Activated CD8-positive, alpha-beta memory T cell treated with anti-CD3 and anti-CD28 coated beads for 36 hours (primary cell): ENCODE results near the gene PLCB3. TPM values are rescaled to one million over a fixed set of nuclear protein-coding genes. Genes with fewer than 3 reads are reported as not detected.

Source experiments
- CTCF ChIA-PET: fragments of 350-600 bp; sonication (Branson Sonifier 250); formaldehyde crosslinking; loops from one replicate; lab custom pipeline; 2021; ENCODE audit warnings: antibody characterized with exemption; lab: Charles Lee
- POLR2A ChIA-PET: fragments of 350-600 bp; sonication (Branson Sonifier 250); formaldehyde crosslinking; loops from one replicate; lab custom pipeline; 2021; ENCODE audit warnings: antibody characterized with exemption; lab: Charles Lee
- total RNA-seq, 2 experiments: library from RNA; stranded (reverse); gene quantifications; one replicate each; pipeline ENCODE4 v1.2.3, GENCODE V29; 2021

The PLCB3 gene
- total RNA-seq, 2 experiments from 2014 or later, result 16.0 to 16.9 TPM

DNA sequence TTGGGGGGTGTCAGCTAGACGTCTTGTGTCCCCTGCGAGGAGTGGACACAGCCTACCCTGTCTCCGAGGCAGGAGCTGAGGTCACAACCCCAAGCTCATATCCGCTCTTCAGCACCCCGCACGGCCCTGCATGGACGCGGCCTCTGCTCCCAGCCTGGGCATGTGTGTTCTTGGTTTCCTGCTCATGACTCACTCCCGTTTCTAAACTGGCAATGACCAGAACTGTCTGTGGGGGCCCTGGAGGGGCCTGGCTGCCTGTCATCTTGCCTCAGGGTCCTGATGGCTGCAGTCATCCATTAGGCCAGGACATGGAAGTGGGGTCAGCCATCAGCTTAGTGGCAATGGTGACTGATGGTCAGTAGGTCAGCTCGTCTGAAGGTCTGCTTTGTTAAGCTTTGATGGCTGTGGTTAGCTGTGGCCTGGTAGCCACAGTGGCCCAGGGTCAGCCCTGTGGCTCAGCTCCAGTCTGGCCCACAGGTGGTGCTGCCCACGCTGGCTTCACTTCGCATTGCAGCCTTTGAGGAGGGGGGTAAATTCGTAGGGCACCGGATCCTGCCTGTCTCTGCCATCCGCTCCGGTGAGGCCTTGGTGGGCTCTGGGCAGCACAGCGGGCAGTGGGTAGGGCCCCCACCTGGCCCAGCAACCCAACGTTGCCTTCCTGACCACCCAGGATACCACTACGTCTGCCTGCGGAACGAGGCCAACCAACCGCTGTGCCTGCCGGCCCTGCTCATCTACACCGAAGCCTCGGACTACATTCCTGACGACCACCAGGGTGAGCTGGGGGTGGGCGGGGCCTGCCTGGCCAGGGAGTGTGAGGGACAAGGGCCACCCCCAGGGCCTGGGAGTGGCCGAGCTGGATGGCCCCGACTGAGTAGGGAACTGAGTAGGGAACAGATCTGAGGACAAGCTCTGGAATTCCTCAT, 12.0 kb downstream of the PLCB3 start:
- ChIA-PET POLR2A (interaction anchor here (0.5 kb wide), 1 partner anchor 18 kb away, joined by 5 read pairs; no protein-coding TSS in a partner anchor), CTCF (interaction anchor here (1.1 to 3.4 kb wide), 2 partner anchors 13 to 30 kb away, joined by 3 to 16 read pairs; partner anchors contain the start of gene PLCB3)

DNA sequence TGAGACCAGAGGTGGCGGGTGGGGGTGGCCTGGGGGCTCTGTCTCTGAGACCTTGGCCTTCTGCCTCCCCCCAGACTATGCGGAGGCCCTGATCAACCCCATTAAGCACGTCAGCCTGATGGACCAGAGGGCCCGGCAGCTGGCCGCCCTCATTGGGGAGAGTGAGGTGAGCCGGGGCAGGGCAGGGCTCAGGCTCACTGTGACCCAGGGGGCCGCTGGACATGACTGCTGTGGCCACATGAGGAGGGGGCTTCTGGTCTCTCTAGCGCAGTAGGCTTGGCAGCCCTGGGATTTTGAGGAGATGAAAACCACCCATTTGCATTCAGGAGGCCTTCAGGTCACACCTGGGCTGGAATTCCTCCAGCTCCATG, 12.6 kb downstream of the PLCB3 start:
- POLR2A ChIA-PET, result no interaction called here

DNA sequence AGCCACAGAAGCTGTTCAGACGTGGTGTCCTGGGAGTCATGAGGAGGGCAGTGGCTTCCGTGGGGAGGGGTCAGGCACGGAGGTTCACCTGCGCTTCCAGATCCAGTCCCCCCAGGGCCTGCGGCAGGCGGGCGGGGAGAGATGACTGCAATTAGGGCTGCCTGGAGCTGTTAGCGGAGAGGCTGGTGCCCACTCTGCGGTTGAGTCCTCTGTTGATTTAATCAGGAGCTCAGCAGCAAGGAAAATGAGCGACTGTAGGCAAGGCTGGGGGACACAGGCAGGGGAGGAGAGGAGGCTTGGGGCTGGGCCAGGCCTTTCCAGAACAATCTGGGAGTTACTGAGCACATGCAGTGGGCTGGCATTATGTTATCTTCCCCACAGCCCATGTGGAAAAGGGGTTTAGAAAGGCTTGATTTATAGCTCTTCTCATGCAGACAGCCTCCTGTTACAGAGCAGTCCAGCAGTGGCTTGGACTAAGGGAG, 13.1 kb downstream of the PLCB3 start:
- CTCF ChIA-PET, result interaction anchor here (1.0 to 3.4 kb wide), 4 partner anchors 14 to 40 kb away, joined by 3 to 16 read pairs (median 4); partner anchors contain the start of gene PLCB3
- POLR2A ChIA-PET, result interaction anchor here (0.5 kb wide), 1 partner anchor 11 kb away, joined by 7 read pairs; no protein-coding TSS in a partner anchor

More for the DNA sequence above, 12.6 kb downstream of the PLCB3 start:
- CTCF ChIA-PET, result interaction anchor here (1.0 to 3.4 kb wide), 4 partner anchors 13 to 40 kb away, joined by 3 to 16 read pairs (median 4); partner anchors contain the start of gene PLCB3

DNA sequence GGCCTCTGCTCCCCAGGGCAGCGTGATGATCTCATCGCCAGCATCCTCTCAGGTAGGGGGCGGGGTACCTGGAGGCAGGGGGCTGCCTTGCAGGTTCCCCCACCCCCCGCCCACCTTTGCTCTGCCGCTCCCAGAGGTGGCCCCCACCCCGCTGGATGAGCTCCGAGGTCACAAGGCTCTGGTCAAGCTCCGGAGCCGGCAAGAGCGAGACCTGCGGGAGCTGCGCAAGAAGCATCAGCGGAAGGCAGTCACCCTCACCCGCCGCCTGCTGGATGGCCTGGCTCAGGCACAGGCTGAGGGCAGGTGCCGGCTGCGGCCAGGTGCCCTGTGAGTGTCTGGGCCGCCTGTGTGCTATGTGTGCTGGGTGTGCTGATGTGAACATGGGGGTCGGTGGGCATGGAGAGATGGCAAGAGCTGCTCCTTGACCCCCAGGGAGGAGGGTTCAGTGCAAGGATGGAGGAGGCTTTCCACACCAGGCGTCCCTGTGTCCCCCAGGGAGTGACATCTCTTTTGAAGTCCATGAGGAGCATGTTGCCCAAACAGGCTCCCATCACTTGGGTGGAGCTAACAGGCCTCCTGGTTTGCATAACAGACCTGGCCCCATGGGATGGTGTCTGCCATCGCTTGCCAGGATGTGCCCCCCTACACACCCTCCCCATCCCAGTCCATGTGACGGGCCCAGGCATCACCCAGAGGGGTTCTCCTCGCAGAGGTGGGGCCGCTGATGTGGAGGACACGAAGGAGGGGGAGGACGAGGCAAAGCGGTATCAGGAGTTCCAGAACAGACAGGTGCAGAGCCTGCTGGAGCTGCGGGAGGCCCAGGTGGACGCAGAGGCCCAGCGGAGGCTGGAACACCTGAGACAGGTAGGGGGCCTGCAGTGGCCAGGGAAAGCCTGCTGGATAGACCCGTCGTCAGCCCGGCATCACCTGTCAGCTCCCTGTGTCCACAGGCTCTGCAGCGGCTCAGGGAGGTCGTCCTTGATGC, 14.1 kb downstream of the PLCB3 start:
- CTCF ChIA-PET, result interaction anchor here (1.0 to 3.4 kb wide), 3 partner anchors 15 to 39 kb away, joined by 3 to 16 read pairs (median 4); partner anchors contain the start of gene PLCB3
- POLR2A ChIA-PET, result interaction anchor here (0.5 to 0.6 kb wide), 2 partner anchors 10 to 1349 kb away, joined by 3 to 7 read pairs; no protein-coding TSS in a partner anchor

DNA sequence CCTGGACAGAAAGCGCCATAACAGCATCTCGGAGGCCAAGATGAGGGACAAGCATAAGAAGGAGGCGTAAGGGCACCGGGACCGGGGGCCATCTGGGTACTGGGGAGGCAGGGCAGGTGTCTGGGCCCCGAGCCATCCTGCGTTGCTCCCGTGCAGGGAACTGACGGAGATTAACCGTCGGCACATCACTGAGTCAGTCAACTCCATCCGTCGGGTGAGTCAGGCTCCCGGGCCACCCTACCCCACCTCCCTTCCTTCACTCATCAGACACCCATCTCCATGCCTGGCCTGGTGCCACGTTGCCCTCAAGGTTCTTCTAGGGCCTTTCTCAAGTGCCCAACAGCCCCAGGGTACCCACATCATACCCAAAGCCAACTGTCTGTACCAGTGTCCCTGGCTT, 15.0 kb downstream of the PLCB3 start:
- ChIA-PET POLR2A (no interaction called here), CTCF (interaction anchor here (1.1 to 4.1 kb wide), 2 partner anchors 11 to 16 kb away, joined by 3 to 39 read pairs; partner anchors contain the start of gene PLCB3)

DNA sequence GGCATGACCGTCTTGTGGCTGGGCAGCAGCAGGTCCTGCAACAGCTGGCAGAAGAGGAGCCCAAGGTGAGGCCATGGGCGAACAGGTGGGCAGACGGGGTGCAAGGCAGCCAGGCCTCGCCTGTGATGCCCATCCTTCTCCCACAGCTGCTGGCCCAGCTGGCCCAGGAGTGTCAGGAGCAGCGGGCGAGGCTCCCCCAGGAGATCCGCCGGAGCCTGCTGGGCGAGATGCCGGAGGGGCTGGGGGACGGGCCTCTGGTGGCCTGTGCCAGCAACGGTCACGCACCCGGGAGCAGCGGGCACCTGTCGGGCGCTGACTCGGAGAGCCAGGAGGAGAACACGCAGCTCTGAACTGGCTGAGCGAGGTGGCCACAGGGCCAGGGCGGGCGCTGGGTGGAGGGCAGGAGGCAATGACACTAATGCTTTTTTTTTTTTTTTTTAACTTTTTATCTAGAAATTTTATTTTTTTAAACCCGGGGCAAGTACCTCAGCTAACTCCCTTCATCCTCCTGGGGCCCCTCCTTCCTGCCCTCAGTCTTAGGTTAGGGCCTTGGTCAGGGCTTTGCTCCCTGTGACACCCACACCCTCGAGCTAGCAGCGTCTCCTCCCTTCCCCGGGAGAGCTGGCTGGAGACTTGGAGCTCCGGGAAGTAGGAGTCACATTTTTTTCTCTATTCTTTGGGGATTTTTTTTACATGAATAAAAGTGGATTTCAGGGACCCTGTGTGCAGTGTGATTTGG, 16.0 kb downstream of the PLCB3 start:
- CTCF ChIA-PET, result interaction anchor here (0.7 to 4.1 kb wide), 8 partner anchors 10 to 63 kb away, joined by 3 to 39 read pairs (median 4); partner anchors contain the start of genes CATSPERZ, PLCB3, PRDX5 and TRMT112
- POLR2A ChIA-PET, result interaction anchor here (0.7 to 4.3 kb wide), 5 partner anchors 15 to 61 kb away, joined by 3 to 20 read pairs (median 4); partner anchors contain the start of genes FKBP2, NUDT22, PLCB3 and TRPT1

DNA sequence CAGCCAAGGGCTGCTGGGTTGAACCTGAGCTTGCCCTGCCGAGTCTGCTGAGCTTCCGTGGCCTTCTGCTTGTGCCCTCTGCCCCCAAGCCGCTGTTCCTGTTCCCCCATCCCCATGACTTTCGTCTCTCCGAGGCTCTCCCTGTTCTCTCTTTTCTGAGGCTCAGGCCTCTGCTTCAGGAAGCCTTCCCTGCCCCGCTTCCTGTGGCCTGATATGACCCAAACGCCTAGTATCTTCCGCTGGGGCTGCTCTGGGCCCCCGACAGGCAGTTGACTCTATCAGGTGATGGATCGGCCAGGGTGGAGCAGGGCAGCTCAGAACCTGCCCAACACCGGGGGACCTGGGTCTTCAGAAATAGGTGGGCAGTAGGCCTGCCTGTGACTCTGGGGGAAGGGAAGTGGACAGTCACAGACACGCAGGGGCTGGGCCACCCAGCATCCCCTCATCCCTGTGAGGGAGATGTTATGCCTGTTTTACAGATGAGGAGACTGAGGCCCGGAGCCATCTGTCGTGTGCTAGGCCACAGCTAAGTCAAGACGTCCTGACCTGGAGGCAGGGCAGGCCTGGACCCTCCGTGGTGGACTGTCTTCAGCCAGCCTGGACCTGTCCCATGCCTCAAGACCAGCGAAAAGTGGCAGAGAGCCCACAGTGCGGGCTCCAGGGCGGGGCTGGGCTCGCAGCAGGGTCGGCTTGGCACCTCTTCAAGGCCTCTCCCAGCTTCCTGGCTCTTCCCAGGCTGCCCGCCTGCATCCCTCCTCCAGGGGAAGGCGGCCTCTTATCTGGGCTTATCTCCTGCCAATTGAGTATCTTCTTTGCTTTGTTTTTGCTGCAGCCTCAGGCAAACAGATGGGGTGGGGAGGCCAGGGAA, 16.9 kb downstream of the PLCB3 start:
- ChIA-PET POLR2A (interaction anchor here (0.5 to 4.3 kb wide), 10 partner anchors 10 to 1492 kb away, joined by 3 to 22 read pairs (median 8); partner anchors contain the start of genes BAD, FERMT3, FKBP2 and GPR137), CTCF (interaction anchor here (0.7 to 4.1 kb wide), 10 partner anchors 11 to 64 kb away, joined by 3 to 39 read pairs (median 5); partner anchors contain the start of genes CATSPERZ, FERMT3, PLCB3 and PPP1R14B)

DNA sequence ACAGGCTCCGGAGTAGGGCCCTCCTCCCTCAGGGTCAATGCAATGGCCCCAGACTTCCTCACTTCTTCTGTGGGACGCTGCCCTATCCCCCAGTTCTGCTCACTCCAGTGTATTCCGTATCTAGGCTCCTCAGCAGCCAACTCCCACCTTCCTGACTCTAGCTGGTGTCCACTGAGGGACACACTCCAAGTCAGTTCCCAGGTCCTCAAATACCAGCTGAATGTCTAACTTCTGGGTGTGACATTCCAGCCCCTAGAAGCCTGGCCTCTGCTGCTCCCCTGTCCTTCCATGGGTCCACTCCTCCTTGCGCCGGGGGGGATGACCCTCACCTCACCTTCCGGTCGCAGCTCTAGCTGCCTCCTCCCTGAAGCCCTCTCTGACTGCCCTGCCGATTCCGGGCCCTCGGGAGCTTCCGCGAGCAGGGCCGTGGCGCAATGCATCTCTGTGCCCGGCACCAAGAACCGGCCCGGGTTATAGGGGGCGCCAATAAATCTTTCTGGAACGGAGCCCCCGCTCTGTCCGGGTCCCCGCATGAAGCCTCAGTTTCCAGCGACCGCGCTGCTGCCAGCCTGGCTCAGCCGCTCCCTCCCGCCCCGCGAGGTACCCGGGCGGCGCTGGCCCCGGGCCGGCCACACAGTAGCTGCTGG, 17.7 kb downstream of the PLCB3 start:
- POLR2A ChIA-PET, result interaction anchor here (0.5 to 4.3 kb wide), 8 partner anchors 11 to 1493 kb away, joined by 4 to 22 read pairs (median 18); partner anchors contain the start of genes BAD, FERMT3, FKBP2 and GPR137
- CTCF ChIA-PET, result interaction anchor here (0.6 to 4.1 kb wide), 10 partner anchors 12 to 64 kb away, joined by 3 to 39 read pairs (median 4); partner anchors contain the start of genes CATSPERZ, FERMT3, PLCB3 and PPP1R14B

DNA sequence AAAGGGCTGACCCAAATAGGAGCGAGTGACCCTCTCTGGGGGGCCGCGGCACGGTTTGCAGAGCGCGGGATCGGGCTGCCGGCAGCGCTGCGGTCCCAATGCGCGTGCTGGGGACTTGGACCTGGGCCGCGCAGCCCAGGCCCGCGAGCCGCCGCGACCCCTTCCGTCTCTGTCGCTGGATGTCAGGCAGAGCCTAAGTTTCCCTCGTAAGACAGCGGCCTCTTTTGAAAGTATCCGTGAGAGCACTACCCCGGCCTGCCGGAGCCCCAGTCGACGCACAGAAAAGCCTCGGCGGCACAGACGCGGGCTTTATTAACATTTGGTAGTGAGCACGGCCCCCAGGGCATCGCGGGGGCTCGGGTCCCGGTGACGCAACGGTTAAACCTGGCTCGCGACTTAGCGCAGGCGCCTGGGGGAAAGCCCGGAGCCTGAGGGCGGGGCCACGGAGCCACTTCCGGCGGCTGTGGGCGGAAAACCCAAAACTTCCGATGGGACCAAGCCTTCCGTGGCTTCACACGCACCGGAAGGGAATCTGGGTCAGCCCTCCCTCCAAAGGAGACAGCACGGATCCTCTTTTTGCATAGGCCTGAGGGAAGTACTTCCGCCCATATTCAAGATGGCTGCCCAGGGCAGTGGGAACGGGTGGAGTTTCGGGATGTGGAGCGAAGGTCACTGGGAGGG, 18.4 kb downstream of the PLCB3 start:
- CTCF ChIA-PET, result interaction anchor here (0.6 to 4.1 kb wide), 9 partner anchors 12 to 63 kb away, joined by 3 to 39 read pairs (median 6); partner anchors contain the start of genes CATSPERZ, ESRRA, FERMT3 and PLCB3
- POLR2A ChIA-PET, result interaction anchor here (1.2 to 4.3 kb wide), 8 partner anchors 12 to 63 kb away, joined by 4 to 22 read pairs (median 18); partner anchors contain the start of genes BAD, ESRRA, FERMT3 and FKBP2

DNA sequence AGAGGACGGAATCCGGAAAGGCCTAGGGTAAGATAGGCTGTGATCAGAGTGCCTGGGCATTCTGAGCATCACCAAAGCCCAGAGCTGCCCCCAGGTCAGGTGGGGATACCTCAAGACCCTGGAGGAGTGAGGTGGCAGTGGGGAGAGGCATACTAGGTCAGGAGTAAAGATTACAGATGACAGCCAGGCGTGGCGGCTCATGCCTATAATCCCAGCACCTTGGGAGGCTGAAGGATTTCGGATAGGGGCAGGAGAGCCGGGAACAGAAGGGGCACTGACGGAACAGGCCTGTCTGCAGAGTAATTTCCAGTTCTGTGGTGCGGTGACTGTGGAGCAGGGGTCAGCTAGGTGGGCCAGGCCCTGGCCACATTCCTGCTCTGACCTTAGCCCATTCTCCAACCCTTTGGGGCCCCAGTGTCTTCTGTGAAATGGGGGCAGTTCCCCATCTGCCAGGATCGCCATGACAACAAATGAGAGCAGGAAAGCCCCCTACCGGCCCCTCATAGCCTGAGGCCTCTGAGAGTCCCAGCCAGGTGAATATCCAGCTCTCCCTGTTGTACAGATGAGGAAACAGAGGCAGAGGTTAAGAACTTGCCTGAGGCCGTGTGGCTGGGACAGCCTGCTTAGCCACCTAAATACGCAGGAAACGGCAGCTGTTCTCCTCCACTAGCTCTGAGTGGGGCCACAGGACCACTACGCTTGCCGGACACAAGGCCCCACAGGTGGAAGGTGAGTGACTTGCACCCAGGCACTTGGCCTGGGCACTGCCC, 23.9 kb downstream of the PLCB3 start:
- ChIA-PET POLR2A (interaction anchor here (0.7 kb wide), 1 partner anchor 10 kb away, joined by 7 read pairs; no protein-coding TSS in a partner anchor), CTCF (interaction anchor here (1.1 to 2.5 kb wide), 2 partner anchors 14 to 26 kb away, joined by 4 to 9 read pairs; no protein-coding TSS in a partner anchor)

DNA sequence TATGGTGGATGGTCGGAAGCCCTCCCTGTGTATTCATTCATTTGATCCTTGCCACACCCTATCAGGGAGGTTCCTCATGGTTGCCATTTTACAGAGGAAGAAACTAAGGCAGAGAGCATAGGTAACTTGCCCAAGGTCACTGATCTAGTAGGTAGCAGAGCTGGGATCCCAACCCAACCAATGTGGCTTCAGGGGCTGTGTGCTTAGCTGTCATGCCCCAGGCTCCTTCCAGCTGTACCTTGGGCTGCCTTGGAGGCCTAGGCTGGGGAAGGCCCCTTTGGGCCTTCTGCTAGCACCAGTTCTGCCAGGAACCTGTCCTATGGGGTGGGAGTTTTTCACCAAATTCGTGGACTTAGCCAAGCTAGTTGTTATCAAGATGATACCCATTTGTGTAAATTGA, 24.5 kb downstream of the PLCB3 start:
- ChIA-PET CTCF (interaction anchor here (1.1 to 2.5 kb wide), 2 partner anchors 14 to 25 kb away, joined by 4 to 9 read pairs; no protein-coding TSS in a partner anchor), POLR2A (no interaction called here)

DNA sequence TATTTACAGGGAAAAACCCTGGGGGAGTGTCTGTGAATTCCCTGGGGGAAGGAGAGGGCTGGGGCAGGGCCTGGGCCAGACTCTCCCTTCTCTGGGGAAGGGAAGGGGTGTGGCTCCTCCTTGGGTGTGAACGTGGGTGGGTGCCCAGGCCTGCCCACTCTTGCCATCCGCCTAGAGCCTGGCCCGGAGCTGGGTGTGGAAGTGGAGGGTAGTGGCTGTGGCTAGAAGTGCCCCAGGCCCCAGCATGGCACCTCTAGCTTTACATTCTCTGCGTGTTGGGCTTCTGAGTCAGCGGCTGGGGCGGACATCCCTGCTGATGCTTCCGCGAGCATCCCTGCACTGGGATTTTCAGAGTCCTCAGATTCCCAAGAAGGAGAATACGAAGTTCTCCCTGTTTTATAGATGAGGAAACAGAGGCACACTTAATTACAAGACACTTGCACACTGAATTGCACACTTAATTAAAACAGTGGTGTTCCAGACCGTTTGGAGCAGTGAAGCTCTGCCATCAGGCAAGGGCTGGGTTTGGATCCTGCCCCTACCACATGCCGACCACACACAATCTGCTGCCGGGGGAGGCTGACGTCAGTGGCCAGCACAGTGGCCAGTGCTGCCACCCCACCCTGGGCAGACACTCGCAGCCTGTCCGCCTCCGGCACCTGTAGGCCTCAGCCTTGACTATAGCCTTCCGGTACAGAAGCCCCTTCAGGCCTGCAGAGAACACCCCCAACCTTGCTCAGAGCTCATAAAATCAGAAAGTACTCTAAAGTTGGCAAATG, 25.5 kb downstream of the PLCB3 start:
- POLR2A ChIA-PET, result interaction anchor here (0.6 to 0.7 kb wide), 2 partner anchors 63 to 1481 kb away, joined by 3 to 4 read pairs; no protein-coding TSS in a partner anchor
- CTCF ChIA-PET, result interaction anchor here (1.1 to 2.5 kb wide), 3 partner anchors 10 to 28 kb away, joined by 3 to 9 read pairs (median 4); no protein-coding TSS in a partner anchor

DNA sequence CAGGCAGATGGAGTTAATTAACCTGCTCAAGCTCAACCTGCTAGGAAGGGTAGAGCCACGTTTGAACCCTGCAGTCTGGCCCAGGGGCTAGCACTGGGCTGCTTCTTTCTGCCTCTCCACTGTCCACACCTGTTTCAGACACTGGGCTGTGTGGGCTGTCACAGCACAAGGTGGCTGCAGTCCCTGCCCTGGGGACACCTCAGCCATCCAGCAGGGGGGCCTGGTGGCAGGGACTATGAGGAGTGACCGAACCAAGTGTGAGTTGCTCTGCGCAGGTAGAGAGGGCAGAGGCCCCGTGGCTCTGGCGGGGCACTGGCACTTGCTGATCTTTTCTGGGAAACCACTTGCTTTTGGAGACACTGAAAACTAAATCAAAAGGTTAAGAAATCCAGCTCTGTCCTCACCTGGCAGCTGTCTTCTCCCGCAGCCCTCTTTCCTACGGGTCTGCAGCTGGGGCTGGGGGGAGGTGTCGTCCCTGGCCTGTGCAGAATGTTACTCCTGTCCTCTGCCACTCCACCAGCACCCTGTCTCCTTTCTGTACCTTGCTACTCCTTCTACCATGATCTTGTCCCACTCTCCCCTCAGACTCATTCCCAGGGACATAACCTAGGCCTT, 27.4 kb downstream of the PLCB3 start:
- POLR2A ChIA-PET, result no interaction called here
- CTCF ChIA-PET, result interaction anchor here (1.1 kb wide), 1 partner anchor 25 kb away, joined by 4 read pairs; no protein-coding TSS in a partner anchor
